Measurements from ENCODE around the gene NAP1L4.
"Not testable (repeated sequence)": the region's sequence is repeated elsewhere in the genome, so short reads cannot be mapped to it uniquely, and the experiment has no call there.

Gene NAP1L4

GRCh38 chr11:2955906-2956476 is 36.1 kb downstream of the NAP1L4 start:
- DNase-seq = no peak

GRCh38 chr11:2954263-2954662 is 37.9 kb downstream of the NAP1L4 start:
- no peak for DNase-seq

DNA sequence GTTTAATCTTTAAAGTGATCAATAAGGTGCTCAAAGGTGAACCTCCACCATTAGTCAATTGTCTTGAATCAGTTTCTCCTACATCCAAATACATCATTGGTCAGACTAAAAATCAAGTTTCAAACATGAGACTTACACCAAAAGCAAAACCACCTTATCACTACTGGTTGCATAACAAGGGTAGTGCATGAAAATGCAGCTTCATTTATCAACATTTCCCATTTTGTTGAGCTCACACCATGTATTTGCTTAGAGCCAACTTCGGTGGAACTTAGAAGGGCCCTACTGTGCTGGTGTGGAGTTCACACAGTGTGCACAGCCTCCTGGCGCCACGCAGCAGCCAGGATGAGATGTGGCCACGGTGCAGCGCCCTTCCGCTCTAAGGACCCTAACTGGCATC is 39.8 kb downstream of the NAP1L4 start:
- no peak for DNase-seq

DNA sequence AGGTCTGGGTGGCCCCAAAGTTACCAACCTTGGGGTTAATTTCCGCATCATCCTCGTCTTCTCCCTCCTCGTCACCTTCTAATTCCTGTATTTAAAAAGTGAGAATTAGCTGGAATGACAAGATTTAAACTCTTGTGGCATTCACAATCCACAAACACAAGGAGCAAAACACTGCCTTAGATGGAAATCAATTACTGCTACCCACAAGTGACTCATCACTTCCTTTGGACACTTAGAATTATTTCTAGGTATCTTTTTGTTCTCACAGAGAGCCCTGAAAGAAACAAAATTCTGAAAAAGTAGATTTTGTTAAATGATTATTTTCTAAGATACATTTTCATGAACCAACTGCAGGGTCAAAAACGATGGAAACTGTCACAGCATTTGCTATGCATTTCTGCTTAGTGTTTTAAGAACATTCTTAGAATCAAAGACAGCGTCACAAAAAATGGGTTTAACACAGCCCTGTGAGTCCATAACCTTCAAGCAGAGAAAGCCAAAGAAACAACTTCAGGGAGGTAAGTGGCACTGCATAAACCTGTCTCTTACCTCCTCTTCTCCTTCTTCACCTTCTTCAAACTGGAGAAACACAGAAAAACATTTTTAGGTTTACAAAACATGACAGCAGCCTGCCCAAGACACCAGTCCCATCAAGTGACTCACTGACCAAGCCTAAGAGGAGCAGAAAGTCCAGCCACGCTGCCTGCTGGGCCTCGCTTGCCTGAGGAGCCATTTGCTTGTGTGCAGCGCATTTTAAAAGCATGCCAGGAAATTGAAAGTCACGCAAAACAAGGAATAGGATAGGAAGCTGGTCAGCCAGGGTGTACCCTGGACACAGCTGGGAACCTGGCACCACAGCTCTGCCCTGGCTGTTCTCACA is 40.7 kb downstream of the NAP1L4 start:
- no peak for DNase-seq

GRCh38 chr11:2950825-2951224 is 41.3 kb downstream of the NAP1L4 start:
- DNase-seq = no peak

- DNase-seq = no peak
These were observed 42.2 kb downstream of the NAP1L4 start for GRCh38 chr11:2949920-2950319.

DNA sequence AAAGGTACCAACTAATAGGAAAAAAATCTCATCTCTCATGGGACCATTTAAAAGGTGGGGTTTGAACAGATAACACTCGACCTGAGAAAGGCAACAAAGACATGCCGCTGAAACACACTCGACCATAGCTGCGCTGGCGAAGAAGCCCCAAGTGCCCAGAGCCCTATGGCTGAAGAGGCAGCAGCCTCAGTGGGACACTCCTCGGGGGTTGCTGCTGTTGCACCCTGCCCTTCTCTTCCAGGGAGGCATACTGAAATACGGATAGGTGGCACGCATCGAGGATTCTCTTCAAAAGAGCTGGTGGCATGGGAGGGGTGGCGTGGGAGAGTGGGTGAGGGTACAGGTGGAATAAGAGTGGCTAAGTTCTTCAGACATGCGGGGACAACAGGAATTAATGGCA is 44.4 kb downstream of the NAP1L4 start:
- no peak for DNase-seq

DNA sequence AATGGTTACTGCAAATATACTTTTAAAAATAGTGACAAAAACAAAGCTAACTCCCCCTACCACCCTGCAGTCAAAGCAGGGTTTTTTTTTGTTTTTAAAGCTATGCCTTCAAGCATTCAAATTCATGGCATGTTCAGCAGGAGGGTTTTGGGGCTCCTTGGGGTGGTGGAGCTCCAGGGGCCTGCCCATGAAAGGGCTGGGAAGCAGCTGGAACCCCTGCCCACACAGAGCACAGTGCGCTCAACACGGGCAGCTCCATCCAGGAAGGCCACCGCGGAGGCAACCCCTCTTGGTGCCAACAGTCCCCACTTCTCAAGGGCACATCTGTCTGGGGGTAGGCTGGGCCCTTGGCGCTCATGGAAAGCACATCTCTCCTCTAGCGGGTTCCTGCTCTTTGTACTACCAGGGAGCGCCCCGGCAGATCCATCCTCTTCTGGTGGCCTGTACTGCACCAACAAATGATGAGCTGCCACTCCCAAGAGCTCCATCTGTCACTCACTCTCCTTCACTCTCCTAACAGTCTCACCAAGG is 46.3 kb downstream of the NAP1L4 start:
- DNase-seq = no peak

DNA sequence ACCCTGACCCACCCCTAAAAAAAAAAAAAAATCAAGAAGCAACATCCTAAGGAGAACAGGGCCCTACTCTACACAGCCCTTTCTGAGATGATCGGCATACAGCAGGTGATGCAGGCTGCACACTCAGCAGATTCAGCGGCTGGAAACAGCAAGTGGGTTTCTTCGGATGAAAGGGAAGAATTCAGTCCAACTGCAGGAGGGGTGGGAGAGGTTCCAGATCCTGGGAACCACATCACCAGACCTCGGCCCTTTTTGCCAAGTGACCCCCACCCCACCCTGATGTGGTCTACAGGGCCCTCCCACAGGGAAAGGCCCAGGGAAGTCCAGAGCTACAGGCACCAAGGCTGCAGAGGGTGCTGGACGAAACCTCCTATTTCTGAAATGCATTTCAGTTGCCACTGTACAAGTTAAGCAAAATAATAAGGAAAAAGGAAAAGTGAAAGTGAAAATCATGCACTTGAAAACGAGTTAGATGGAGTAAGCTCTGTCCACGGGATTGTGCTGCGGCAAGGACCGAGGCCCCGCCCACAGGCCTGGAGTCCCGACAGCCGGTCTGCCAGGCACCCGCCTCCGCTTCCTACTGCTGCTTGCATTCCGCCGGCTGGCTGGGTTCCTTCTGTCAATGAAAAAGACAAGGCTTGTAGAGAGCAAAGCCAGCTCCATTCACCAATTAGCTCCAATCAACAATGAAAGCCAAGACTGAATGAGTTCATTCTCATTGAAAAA is 46.9 kb downstream of the NAP1L4 start:
- peak; percentile 93 for DNase-seq

DNA sequence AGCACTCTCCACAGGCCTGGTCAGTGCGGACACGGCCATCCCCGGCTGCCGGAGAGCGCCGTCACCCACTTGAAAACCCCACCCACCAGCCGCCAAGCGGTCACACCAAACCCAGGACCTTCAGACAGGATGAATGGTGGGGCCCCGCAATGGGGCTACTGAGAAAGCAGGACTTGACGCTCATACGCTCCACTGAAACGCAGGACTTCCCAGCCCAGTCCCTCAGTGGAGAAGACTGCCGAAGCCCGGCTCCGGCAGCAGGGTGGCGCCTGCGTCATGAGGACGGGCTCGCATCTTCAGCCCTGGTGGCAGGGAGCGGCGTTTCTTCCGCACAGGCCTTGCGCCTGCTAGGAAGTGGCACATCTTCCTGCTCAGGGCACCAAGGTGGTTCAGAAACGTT is 47.6 kb downstream of the NAP1L4 start:
- DNase-seq = no peak

DNA sequence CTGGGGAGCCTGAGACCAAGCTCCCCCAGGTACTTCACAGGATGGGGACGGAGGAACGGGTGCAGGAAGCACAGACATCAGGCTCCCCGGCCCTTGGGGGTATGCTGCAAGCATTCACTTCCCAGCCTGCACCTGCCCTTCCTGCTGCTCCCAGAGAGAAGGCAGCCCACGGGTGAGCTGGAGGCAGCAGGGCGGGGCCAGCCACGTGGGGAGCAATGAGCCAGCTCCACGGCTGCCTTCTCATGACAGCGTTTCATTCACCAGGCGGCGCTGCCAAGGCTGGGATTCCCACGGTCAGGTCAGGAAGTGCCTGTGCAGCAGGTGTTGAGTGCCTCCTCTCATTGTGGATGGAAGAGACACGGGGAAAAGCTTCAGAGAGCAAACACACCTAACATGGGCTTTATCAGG is 48.4 kb downstream of the NAP1L4 start:
- DNase-seq = no peak

DNA sequence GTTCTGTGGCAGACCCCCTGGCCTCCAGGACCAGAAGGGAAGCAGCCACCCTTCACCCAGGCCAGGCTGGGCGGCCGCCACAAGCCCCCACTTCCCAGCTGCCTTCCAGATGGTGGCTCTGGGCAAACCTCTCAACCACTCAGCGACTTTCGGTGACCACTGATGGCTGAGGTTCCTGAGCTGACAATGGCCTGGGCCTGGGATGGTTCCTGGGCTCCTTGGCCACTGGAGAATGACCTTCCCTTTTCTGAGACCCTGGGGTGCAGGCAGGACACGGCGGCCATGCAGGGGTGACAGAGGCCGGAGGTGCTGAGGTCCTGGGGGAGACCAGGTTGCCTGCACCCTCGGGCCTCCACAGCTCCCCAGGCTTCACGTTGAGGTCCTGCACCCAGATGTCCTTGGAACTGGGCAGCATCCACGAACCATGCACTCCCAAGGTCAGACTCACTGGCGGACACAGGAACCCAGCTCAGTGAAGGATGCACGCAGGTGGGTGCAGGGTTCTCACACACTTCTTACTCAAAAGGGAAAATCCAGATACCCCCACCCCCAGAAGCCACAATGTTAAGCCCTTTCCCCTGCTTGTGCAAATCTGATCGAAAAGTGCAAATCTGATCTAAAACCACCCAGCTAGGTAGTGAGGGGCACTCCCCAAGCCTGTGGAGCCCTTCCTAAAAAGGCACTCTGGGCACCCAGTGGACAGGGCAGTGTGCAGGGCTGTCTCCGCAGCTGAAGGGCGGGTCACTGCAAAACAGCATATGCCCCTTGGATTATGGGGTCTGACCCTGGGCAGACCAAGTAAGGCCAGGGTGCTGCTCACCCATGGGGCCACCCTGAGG is 49.0 kb downstream of the NAP1L4 start:
- DNase-seq = no peak

- no peak for DNase-seq
These were observed 49.7 kb downstream of the NAP1L4 start for GRCh38 chr11:2942447-2942846.

GRCh38 chr11:2940921-2941821 is 51.0 kb downstream of the NAP1L4 start:
- no peak for DNase-seq

DNA sequence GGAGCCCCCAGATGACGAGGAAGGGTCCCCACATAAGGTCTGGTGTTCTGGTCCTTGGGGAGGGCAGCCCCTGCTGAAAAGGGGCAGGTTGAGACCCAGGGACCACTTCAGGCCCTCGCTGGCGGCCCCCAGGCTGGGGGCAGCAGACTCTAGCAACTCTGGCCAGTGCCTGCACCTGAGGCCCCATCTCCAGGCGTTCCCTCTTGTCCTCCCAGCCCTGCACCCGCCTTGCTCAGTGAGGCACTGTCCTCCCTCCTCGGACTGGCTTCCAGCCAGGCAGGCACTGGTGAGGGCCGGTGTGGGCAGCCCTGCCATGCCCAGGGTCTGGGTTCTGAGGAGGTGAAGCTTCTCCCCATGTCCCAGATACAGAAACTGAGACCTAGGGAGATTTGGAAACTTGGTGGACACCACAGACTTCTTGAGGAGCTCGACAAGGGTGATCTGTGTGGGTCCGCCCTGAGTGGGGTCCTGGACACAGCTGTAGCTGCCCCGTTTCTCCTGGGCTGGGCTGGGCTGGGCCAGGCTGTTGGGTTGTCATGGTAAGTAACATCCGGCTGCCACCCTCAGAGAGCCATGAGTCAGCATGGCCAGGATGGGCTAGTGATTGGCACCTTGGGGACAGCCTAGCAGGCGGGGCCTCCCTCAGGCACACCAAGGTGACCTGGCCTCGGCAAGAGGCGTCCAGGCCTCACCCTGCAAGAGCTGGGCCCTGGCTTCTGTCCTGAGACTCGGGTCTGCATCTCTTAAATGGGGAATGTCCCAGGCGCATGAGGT is 51.8 kb downstream of the NAP1L4 start:
- DNase-seq = no peak

GRCh38 chr11:2938458-2939418 is 53.4 kb downstream of the NAP1L4 start:
- DNase-seq = not testable (repeated sequence)

DNA sequence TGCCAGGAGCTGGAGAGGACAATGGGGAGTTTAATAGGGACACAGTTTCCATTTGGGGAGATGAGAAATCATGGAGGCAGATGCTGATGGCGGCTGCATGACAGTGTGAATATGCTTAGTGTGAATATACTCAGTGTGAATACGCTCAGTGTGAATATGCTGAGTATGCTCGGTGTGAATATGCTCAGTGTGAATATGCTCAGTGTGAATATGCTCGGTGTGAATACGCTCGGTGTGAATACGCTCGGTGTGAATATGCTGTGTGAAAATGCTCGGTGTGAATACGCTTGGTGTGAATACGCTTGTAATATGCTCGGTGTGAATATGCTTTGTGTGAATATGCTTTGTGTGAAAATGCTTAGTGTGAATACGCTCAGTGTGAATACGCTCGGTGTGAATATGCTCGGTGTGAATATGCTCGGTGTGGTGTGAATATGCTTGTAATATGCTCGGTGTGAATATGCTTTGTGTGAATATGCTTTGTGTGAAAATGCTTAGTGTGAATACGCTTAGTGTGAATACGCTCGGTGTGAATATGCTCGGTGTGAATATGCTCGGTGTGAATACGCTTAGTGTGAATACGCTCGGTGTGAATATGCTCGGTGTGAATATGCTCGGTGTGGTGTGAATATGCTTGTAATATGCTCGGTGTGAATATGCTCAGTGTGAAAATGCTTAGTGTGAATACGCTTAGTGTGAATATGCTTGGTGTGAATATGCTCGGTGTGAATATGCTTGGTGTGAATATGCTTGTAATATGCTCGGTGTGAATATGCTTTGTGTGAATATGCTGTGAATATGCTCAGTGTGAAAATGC is 54.3 kb downstream of the NAP1L4 start:
- DNase-seq = not testable (repeated sequence)

DNA sequence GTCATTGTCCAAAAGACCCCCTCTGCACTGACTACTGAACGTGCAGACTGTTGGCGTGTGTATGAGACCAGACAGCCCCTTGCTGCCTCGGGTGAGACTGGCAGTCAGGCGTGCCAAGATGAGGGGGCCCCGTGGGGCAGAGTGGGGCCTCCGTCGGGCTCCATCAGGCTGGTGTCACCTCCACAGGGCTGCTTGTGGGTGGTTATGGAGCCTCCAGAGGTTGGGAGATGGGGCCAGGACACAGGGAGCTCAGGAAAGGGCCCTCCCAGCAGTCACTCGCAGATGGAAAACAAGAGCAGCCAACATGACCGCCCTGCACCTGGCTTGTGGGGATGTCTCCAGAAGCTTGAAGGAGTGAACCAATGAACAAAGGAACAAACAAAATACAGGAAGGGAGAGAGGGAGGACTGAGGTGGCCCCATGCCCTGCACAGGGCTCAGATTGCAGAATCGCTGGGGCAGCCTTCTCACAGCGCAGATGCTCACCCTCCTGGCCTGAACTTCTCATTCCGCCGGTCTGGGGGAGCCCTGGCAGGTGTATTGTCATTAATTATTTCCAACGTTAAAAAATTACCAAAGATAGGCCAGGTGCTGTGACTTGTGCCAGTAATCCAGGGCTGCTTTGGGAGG is 57.4 kb downstream of the NAP1L4 start:
- no peak for DNase-seq

All from femur (tissue), 1 donor.